Measurements from ENCODE around the gene HTRA3.

HTRA3 gene

GRCh38 chr4:8292478-8293107 is 23.0 kb downstream of the HTRA3 start:
- no peak for DNase-seq (ENCODE audit: low read depth, low spot score)

GRCh38 chr4:8293131-8293975 is 23.8 kb downstream of the HTRA3 start:
- no peak for DNase-seq (ENCODE audit: low read depth, low spot score)

GRCh38 chr4:8294036-8294435 is 24.5 kb downstream of the HTRA3 start:
- DNase-seq (ENCODE audit: low read depth, low spot score): no peak

- DNase-seq (ENCODE audit: low read depth, low spot score): no peak
Observed at GRCh38 chr4:8294775-8295174, 25.2 kb downstream of the HTRA3 start.

GRCh38 chr4:8295471-8295870 is 25.9 kb downstream of the HTRA3 start:
- no peak for DNase-seq (ENCODE audit: low read depth, low spot score)

GRCh38 chr4:8296491-8296890 is 26.9 kb downstream of the HTRA3 start:
- DNase-seq (ENCODE audit: low read depth, low spot score): no peak

GRCh38 chr4:8297141-8297601 is 27.6 kb downstream of the HTRA3 start:
- no peak for DNase-seq (ENCODE audit: low read depth, low spot score)

GRCh38 chr4:8297691-8298485 is 28.3 kb downstream of the HTRA3 start:
- no peak for DNase-seq (ENCODE audit: low read depth, low spot score)

GRCh38 chr4:8300832-8301231 is 31.3 kb downstream of the HTRA3 start:
- DNase-seq (ENCODE audit: low read depth, low spot score): no peak

GRCh38 chr4:8301851-8302730 is 32.5 kb downstream of the HTRA3 start:
- DNase-seq (ENCODE audit: low read depth, low spot score): no peak

- DNase-seq (ENCODE audit: low read depth, low spot score): no peak
Observed at GRCh38 chr4:8303081-8303480, 33.5 kb downstream of the HTRA3 start.

GRCh38 chr4:8303485-8304281 is 34.1 kb downstream of the HTRA3 start:
- peak; percentile 59 for DNase-seq (ENCODE audit: low read depth, low spot score)

GRCh38 chr4:8304827-8305695 is 35.5 kb downstream of the HTRA3 start:
- DNase-seq (ENCODE audit: low read depth, low spot score): no peak

- DNase-seq (ENCODE audit: low read depth, low spot score): no peak
Observed at GRCh38 chr4:8305851-8306471, 36.4 kb downstream of the HTRA3 start.

GRCh38 chr4:8306511-8307021 is 37.0 kb downstream of the HTRA3 start:
- DNase-seq (ENCODE audit: low read depth, low spot score): no peak

GRCh38 chr4:8307121-8307520 is 37.6 kb downstream of the HTRA3 start:
- DNase-seq (ENCODE audit: low read depth, low spot score): no peak

GRCh38 chr4:8307714-8308113 is 38.2 kb downstream of the HTRA3 start:
- no peak for DNase-seq (ENCODE audit: low read depth, low spot score)

GRCh38 chr4:8308144-8308543 is 38.6 kb downstream of the HTRA3 start:
- DNase-seq (ENCODE audit: low read depth, low spot score): no peak

Data from smooth muscle cell of the brain vasculature (primary cell).